GM12865 (cell line): ENCODE data around the gene ARTN.

Experiments used
- DNase-seq: peaks from one replicate; pipeline ENCODE4 v3.0.0; 2010; ENCODE audit warnings: low read depth
- H3K4me3 ChIP-seq: 2 replicates; pipeline ENCODE4 v1.5.1; 2011; ENCODE audit warnings: mild to moderate bottlenecking, low read depth, low read length, control low read depth
- CTCF ChIP-seq: IDR thresholded peaks from 2 replicates; pipeline ENCODE4 v1.5.1; 2011; ENCODE audit warnings: low read length, control low read depth, low read depth, inconsistent platforms; ENCODE audit not compliant: insufficient read depth; ENCODE audit errors: missing control alignments

Gene ARTN

DNA sequence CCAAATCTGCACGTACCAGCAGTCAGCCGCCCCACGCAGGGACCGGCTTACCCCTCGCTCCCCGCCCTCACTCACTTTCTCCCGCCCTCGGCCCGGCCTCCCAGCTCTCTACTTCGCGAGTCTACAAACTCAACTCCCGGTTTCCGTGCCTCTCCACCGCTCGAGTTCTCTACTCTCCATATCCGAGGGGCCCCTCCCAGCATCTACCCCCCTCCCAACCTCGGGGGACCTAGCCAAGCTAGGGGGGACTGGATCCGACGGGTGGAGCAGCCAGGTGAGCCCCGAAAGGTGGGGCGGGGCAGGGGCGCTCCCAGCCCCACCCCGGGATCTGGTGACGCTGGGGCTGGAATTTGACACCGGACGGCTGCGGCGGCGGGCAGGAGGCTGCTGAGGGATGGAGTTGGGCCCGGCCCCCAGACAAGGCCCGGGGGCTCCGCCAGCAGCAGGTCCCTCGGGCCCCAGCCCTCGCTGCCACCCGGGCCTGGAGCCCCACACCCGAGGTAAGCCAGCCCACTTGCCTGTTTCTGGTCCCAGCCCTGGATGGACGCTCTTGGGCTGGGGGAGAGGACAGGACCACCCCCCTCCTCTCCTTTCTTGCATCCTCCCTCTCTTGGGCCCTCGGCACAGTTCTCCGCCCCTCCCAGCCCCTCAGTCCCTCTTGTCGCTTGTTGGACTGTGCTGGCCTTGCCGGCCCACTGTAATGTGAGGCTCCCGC lies at the start of gene ARTN:
Gene ARTN, plus strand, starts transcription at position 416 of the 715 bp plus-strand sequence. CDS start 1,856 bp downstream, outside the sequence.
- DNase-seq: no peak
- TF ChIP-seq CTCF: no peak
- no peak within 1 kb of the TSS for H3K4me3 ChIP-seq

- no peak overlapping the region for H3K4me3 ChIP-seq
- TF ChIP-seq CTCF: no peak
- no peak for DNase-seq
Measured at GRCh38 chr1:43885279-43885801, 48.3 kb upstream of the ARTN start.

DNA sequence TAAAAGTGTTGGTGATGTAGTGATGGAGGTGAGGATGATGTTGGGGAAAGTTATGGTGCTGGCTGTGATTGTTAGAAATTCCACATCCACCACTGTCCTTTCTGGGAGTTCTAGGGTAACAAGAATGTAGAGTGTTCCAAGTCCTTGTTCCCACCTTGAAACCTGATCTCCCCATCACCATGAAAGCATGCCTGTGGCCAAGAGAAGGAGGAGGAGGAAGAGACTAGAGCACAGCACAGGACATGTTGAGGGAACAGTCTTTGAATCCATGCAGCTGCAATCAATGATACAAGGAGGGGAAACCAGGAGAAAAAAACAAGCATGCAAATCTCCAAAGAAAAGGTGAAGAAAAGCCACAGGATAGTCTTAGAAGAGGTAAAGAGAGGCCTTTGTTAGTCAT lies 45.9 kb upstream of the ARTN start:
- no peak for TF ChIP-seq CTCF
- no peak overlapping the region for H3K4me3 ChIP-seq
- DNase-seq: no peak

DNA sequence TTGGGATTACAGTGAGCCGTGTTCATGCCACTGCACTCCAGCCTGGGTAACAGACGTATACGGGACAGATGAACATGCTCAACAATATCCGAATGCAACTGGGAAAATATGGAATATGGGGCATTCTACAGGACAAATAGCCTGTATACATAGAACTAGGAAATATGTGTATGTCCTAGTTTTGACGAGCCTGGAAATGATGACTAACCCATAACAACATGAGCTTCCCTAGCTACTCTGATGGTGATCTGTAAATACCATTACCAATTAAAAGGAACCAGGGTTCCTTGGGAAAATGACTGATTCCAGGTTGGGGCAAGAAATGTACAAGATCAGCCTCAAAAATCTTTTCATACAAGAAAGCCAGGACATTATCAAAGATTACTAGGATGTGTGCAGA lies 42.8 kb upstream of the ARTN start:
- no peak for DNase-seq
- no peak for TF ChIP-seq CTCF

GRCh38 chr1:43893006-43893405 lies 40.6 kb upstream of the ARTN start:
- DNase-seq: no peak
- no peak overlapping the region for H3K4me3 ChIP-seq
- TF ChIP-seq CTCF: no peak

More for the DNA sequence above, 42.8 kb upstream of the ARTN start:
- no peak overlapping the region for H3K4me3 ChIP-seq

GRCh38 chr1:43898981-43899380 lies 34.6 kb upstream of the ARTN start:
- TF ChIP-seq CTCF: no peak
- no peak overlapping the region for H3K4me3 ChIP-seq
- DNase-seq: no peak

- DNase-seq: no peak
- no peak for TF ChIP-seq CTCF
- no peak overlapping the region for H3K4me3 ChIP-seq
Measured at GRCh38 chr1:43900386-43900785, 33.2 kb upstream of the ARTN start.
